Uterus (tissue), 2 donors: ENCODE data around the gene ADAMTS20.

ENCODE experiments used
- POLR2A ChIP-seq, 2 donors: fragments of 450-650 bp; IDR thresholded peaks; one replicate each; pipeline ENCODE4 v1.6.1; 2016; ENCODE audit warnings: antibody characterized with exemption in 2 of 2, mild to moderate bottlenecking in 1 of 2, moderate library complexity in 1 of 2
- TF ChIP-seq, protein P1 (sequence below), 4 experiments: fragments of 200-600 bp in 2 of 4; fragments of 450-650 bp in 2 of 4; sonication (generic) in 2 of 4; IDR thresholded peaks; one replicate each; pipeline ENCODE4 v1.5.1; 2016 to 2019; ENCODE audit warnings: antibody characterized with exemption in 4 of 4, mild to moderate bottlenecking in 2 of 4, moderate library complexity in 1 of 4

DNA sequence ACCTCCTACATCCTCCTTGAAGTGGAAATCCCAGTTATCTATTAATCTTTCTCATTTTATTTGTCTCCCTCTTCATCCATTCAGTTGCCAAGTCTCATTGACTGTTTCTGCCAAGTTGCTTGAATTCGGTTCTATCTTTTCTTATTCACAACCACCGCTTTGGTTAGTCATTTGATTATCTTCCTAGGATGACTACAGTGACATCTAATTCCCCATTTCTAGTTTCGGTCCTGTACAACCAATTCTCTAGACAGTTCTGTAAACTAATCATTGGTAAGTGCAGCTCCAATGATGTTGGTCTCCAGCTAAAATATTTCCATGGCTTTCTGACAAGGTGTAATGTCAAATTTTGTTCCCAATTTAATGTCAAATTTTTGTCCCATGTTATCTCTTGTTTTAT lies 220.1 kb downstream of the ADAMTS20 start:
- TF ChIP-seq, protein P1, sequence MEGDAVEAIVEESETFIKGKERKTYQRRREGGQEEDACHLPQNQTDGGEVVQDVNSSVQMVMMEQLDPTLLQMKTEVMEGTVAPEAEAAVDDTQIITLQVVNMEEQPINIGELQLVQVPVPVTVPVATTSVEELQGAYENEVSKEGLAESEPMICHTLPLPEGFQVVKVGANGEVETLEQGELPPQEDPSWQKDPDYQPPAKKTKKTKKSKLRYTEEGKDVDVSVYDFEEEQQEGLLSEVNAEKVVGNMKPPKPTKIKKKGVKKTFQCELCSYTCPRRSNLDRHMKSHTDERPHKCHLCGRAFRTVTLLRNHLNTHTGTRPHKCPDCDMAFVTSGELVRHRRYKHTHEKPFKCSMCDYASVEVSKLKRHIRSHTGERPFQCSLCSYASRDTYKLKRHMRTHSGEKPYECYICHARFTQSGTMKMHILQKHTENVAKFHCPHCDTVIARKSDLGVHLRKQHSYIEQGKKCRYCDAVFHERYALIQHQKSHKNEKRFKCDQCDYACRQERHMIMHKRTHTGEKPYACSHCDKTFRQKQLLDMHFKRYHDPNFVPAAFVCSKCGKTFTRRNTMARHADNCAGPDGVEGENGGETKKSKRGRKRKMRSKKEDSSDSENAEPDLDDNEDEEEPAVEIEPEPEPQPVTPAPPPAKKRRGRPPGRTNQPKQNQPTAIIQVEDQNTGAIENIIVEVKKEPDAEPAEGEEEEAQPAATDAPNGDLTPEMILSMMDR (IDR thresholded peaks at IDR 0.05): no peak
- TF ChIP-seq POLR2A (IDR thresholded peaks at IDR 0.05): no peak
